ENCODE results near the gene KLHL30. TPM values are rescaled to one million over a fixed set of nuclear protein-coding genes. Genes with fewer than 3 reads are reported as not detected.

The KLHL30 gene
- total RNA-seq, 1 donor from 2014 or later, result not detected

GRCh38 chr2:238183821-238184220, 45.4 kb downstream of the KLHL30 start:
- no peak for DNase-seq

- no peak for DNase-seq
Measured at GRCh38 chr2:238187618-238188548, 49.4 kb downstream of the KLHL30 start.

GRCh38 chr2:238190445-238190844, 52.0 kb downstream of the KLHL30 start:
- no peak for DNase-seq

Other genes with a start within 250 kb of the KLHL30 start
- gene UBE2F, start 171.7 kb upstream of the KLHL30 start, total RNA-seq, result 59.0 and 59.4 TPM in 2 replicates
- 15.1 and 26.3 TPM in 2 replicates for gene SCLY, start 77.7 kb upstream of the KLHL30 start, total RNA-seq
- gene ESPNL, start 38.3 kb upstream of the KLHL30 start, total RNA-seq, result not detected in 2 replicates
- gene ERFE, start 20.3 kb downstream of the KLHL30 start, total RNA-seq, result 0.34 and 0.47 TPM in 2 replicates
- gene ILKAP, start 65.0 kb downstream of the KLHL30 start, total RNA-seq, result 17.7 and 18.7 TPM in 2 replicates
- gene HES6, start 101.4 kb downstream of the KLHL30 start, total RNA-seq, result 2.2 and 3.7 TPM in 2 replicates
- 1.2 and 3.0 TPM in 2 replicates for gene PER2, start 149.9 kb downstream of the KLHL30 start, total RNA-seq
- 7.3 and 8.7 TPM in 2 replicates for gene TRAF3IP1, start 181.8 kb downstream of the KLHL30 start, total RNA-seq

All from dermis blood vessel endothelial cell (primary cell).